Mesenchymal stem cell (in vitro differentiated cells and primary cell): ENCODE results near the gene ITGB2.

Experiments used
- DNase-seq: peaks from one replicate; pipeline ENCODE4 v3.0.0-alpha.2; 2013
- H2AFZ ChIP-seq: one replicate; pipeline ENCODE4 v1.6.1; 2013; ENCODE audit warnings: low read depth, mild to moderate bottlenecking, control low read depth, inconsistent platforms, low read length, moderate library complexity
- H2AK5ac ChIP-seq: 2 replicates; pipeline ENCODE4 v1.6.1; 2013; ENCODE audit warnings: low read length, moderate library complexity, mild to moderate bottlenecking, inconsistent platforms; ENCODE audit not compliant: severe bottlenecking
- H2BK120ac ChIP-seq: one replicate; pipeline ENCODE4 v1.6.1; 2013; ENCODE audit warnings: low read depth, mild to moderate bottlenecking, inconsistent platforms, low read length, moderate library complexity
- H2BK12ac ChIP-seq, 2 experiments: one replicate each; pipeline ENCODE4 v1.6.1; 2013; ENCODE audit warnings: inconsistent platforms in 2 of 2, low read length in 2 of 2, mild to moderate bottlenecking in 2 of 2, moderate library complexity in 2 of 2, control low read depth in 1 of 2
- H2BK15ac ChIP-seq: one replicate; pipeline ENCODE4 v1.6.1; 2013; ENCODE audit warnings: mild to moderate bottlenecking, low read depth, inconsistent platforms; ENCODE audit not compliant: poor library complexity, severe bottlenecking
- H2BK5ac ChIP-seq: 2 replicates; pipeline ENCODE4 v1.6.1; 2013; ENCODE audit warnings: low read depth, mild to moderate bottlenecking, low read length, control low read depth, inconsistent platforms; ENCODE audit not compliant: poor library complexity, severe bottlenecking
- H3K14ac ChIP-seq, 2 experiments: one replicate each; pipeline ENCODE4 v1.6.1; 2013; ENCODE audit warnings: inconsistent platforms in 2 of 2, low read length in 2 of 2, control low read depth in 1 of 2, mild to moderate bottlenecking in 1 of 2, moderate library complexity in 1 of 2
- H3K18ac ChIP-seq, 2 experiments: one replicate each; pipeline ENCODE4 v1.6.1; 2013; ENCODE audit warnings: inconsistent platforms in 2 of 2, low read length in 2 of 2, control low read depth in 1 of 2, low read depth in 1 of 2, mild to moderate bottlenecking in 1 of 2
- H3K23ac ChIP-seq, 2 experiments: one replicate each; pipeline ENCODE4 v1.6.1; 2013; ENCODE audit warnings: inconsistent platforms in 2 of 2, low read length in 2 of 2, mild to moderate bottlenecking in 2 of 2, moderate library complexity in 2 of 2, control low read depth in 1 of 2
- H3K27ac ChIP-seq: 2 replicates; pipeline ENCODE4 v1.5.1; 2013; ENCODE audit warnings: mild to moderate bottlenecking, moderate library complexity, low read length, control low read depth, inconsistent platforms; ENCODE audit not compliant: poor library complexity, severe bottlenecking
- H3K27me3 ChIP-seq, 2 experiments: 2 replicates each; pipeline versions ENCODE4 v1.6.1 to v1.7.0; 2013; ENCODE audit warnings: low read length in 2 of 2, mild to moderate bottlenecking in 2 of 2, moderate library complexity in 2 of 2, control low read depth in 1 of 2, inconsistent platforms in 1 of 2; ENCODE audit not compliant: control insufficient read depth in 1 of 2, insufficient read depth in 1 of 2
- H3K36me3 ChIP-seq, 2 experiments: 2 replicates each; pipeline versions ENCODE4 v1.6.1 to v1.7.0; 2013; ENCODE audit warnings: low read length in 2 of 2, control low read depth in 1 of 2, inconsistent platforms in 1 of 2, low read depth in 1 of 2, mild to moderate bottlenecking in 1 of 2; ENCODE audit not compliant: insufficient read depth in 2 of 2, control insufficient read depth in 1 of 2
- H3K4ac ChIP-seq, 2 experiments: one replicate each; pipeline ENCODE4 v1.6.1; 2013; ENCODE audit warnings: inconsistent platforms in 2 of 2, low read length in 2 of 2, mild to moderate bottlenecking in 2 of 2, moderate library complexity in 2 of 2, control low read depth in 1 of 2, low read depth in 1 of 2
- H3K4me1 ChIP-seq: 2 replicates; pipeline ENCODE4 v1.6.1; 2013; ENCODE audit warnings: low read depth, low read length, control low read depth; ENCODE audit not compliant: control insufficient read depth, insufficient read depth
- H3K4me2 ChIP-seq: 2 replicates; pipeline ENCODE4 v1.6.1; 2013; ENCODE audit warnings: low read length, mild to moderate bottlenecking, inconsistent platforms; ENCODE audit not compliant: poor library complexity, severe bottlenecking
- H3K4me3 ChIP-seq, 2 experiments: 2 replicates each; pipeline versions ENCODE4 v1.5.1 to v1.7.0; 2013; ENCODE audit warnings: low read length in 2 of 2, mild to moderate bottlenecking in 2 of 2, control low read depth in 1 of 2, low read depth in 1 of 2; ENCODE audit not compliant: insufficient read depth in 1 of 2
- H3K79me1 ChIP-seq: replicated peaks from 2 replicates; pipeline ENCODE4 v1.6.1; 2013; ENCODE audit warnings: mild to moderate bottlenecking, control low read depth, low read length, inconsistent platforms; ENCODE audit not compliant: poor library complexity, severe bottlenecking
- H3K9ac ChIP-seq: 2 replicates; pipeline ENCODE4 v1.7.0; 2013; ENCODE audit warnings: mild to moderate bottlenecking, low read length, moderate library complexity
- H3K9me3 ChIP-seq: 2 replicates; pipeline ENCODE4 v1.7.0; 2013; ENCODE audit warnings: mild to moderate bottlenecking, low read length; ENCODE audit not compliant: control insufficient read depth
- H4K8ac ChIP-seq: one replicate; pipeline ENCODE4 v1.6.1; 2013; ENCODE audit warnings: inconsistent platforms, mild to moderate bottlenecking, low read length, moderate library complexity
- H4K91ac ChIP-seq: one replicate; pipeline ENCODE4 v1.6.1; 2013; ENCODE audit warnings: mild to moderate bottlenecking, low read length, inconsistent platforms
- WGBS: methylation state at CpG from one replicate; pipeline ENCODE4 v1.1.7; 2013; ENCODE audit warnings: mixed read lengths; 5-methylcytosine and 5-hydroxymethylcytosine counted together

ITGB2 gene

DNA sequence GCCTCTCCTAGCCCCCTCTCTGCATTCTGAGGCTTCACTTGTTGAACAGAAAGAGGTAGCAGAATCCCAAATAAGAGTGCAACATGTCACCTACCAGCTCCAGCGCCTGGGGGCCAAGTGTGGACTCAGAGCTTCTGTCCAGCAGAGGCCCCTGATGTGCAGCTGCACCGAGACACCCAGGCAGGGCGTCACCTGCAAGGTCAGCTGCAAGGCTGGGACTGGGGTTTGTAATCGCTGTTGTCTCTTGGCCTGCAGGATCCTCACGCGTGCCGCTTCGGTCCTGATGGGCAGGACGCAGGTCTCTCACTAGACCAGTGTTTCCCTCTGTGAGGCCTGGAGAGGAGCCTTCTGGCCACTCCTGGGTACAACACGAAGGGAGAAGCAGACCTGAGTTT is 14.8 kb upstream of the ITGB2 start:
- DNase-seq, result no peak
- Histone ChIP-seq H2BK15ac (no peak overlapping the region), H2BK120ac (no peak overlapping the region), H3K4me2 (no peak overlapping the region), H3K9me3 (no peaks in the 10 kb centered on the region), H2BK5ac (no peak overlapping the region), H3K14ac (no peak overlapping the region), H3K18ac (no peak overlapping the region), H2AK5ac (no peak overlapping the region), H2BK12ac (no peak overlapping the region), H3K4ac (no peak overlapping the region), H3K4me1 (peaks cover 27% of the 10 kb centered on the region), H3K79me1 (no peaks in the 10 kb centered on the region), H4K91ac (no peak overlapping the region), H3K23ac (no peak overlapping the region), H4K8ac (no peak overlapping the region), H2AFZ (no peak overlapping the region), H3K27me3 (peaks cover 35 to 62% of the 10 kb centered on the region in 2 experiments), H3K36me3 (no peaks in the 10 kb centered on the region), H3K27ac (no peak overlapping the region), H3K4me3 (no peak overlapping the region), H3K9ac (no peak overlapping the region)
- WGBS, result 96% methylated on average over 9 of the region's 10 CpGs

DNA sequence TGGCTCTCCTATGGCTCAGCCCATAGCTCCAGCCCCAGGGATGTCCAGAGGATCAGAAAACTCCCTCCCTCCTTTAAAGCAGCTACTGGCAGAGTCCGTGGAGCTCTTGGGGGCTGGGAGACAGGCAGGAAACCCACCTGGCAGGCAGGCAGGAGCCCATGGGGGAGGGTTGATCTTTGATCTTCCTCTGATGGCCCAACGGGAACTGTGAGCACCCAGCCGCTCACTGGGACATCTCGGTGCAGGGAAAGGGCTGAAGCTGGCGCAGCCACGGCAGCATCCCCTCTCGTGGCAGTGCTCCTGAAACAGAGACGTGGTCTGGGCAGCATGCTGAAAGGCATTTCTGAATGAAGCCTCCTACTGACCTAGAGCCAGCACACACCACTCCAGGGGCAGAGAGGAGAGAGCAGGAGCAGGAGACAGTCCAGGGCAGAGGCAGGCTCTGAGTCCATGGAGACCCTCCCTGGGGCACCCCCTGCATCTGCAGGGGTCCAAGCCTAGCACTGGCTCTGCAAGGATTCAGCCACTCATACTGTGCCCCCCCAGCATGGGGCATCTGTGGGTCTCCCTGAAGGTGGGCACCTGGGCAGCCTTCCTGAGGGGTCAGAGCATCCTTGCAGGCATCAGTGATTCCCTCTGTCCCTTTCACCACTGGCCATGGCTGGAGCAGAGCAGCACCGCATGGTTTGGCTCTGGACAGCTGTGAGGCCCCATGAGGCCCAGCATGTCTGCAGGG is 14.3 kb upstream of the ITGB2 start:
- H3K9me3 ChIP-seq, result no peaks in the 10 kb centered on the region
- H3K18ac ChIP-seq, result no peak overlapping the region
- H4K91ac ChIP-seq, result no peak overlapping the region
- no peak overlapping the region for H3K4ac ChIP-seq
- peaks cover 31% of the 10 kb centered on the region for H3K4me1 ChIP-seq
- no peak overlapping the region for H3K9ac ChIP-seq
- no peak for DNase-seq
- peaks cover 37 to 68% of the 10 kb centered on the region in 2 experiments for H3K27me3 ChIP-seq
- no peak overlapping the region for H3K4me2 ChIP-seq
- WGBS, result 90% methylated on average over 9 of the region's 9 CpGs
- H3K36me3 ChIP-seq, result no peaks in the 10 kb centered on the region
- no peak overlapping the region for H3K27ac ChIP-seq
- no peaks in the 10 kb centered on the region for H3K79me1 ChIP-seq
- H3K14ac ChIP-seq, result no peak overlapping the region
- no peak overlapping the region for H2AFZ ChIP-seq
- H2BK15ac ChIP-seq, result no peak overlapping the region
- no peak overlapping the region for H2BK5ac ChIP-seq
- H3K23ac ChIP-seq, result no peak overlapping the region
- H2BK12ac ChIP-seq, result no peak overlapping the region
- H2AK5ac ChIP-seq, result no peak overlapping the region
- no peak overlapping the region for H2BK120ac ChIP-seq
- no peak overlapping the region for H3K4me3 ChIP-seq
- H4K8ac ChIP-seq, result no peak overlapping the region

DNA sequence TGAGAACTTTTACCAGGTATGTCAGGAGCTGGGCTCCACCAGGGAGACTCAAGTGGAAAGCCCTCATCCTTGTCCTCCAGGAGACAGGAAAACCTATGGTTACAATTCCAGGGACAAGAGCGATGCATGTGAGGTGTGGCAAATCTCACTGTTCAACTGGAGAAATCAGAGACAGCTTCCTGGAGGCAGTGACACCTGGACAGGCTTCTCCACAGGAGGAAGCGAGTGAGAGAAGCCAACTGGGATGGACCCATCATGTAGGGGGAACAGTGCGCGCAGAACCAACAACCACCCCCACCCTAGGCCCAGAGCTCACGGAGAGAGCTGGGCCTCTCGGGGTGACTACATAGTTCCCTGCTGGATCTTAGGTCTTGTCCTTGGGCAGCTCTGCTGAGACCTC is 13.6 kb upstream of the ITGB2 start:
- Histone ChIP-seq H3K23ac (no peak overlapping the region), H2BK15ac (no peak overlapping the region), H4K91ac (no peak overlapping the region), H2AK5ac (no peak overlapping the region), H3K4me3 (no peak overlapping the region), H2BK12ac (no peak overlapping the region), H2BK5ac (no peak overlapping the region), H3K9me3 (peaks cover 3% of the 10 kb centered on the region), H3K18ac (no peak overlapping the region), H3K36me3 (no peaks in the 10 kb centered on the region), H2BK120ac (no peak overlapping the region), H4K8ac (no peak overlapping the region), H3K79me1 (no peaks in the 10 kb centered on the region), H3K27me3 (peaks cover 37 to 75% of the 10 kb centered on the region in 2 experiments), H3K4ac (no peak overlapping the region), H3K14ac (no peak overlapping the region), H2AFZ (no peak overlapping the region), H3K9ac (no peak overlapping the region), H3K27ac (no peak overlapping the region), H3K4me2 (no peak overlapping the region), H3K4me1 (peaks cover 30% of the 10 kb centered on the region)
- DNase-seq, result no peak
- 94% methylated on average over 1 of the region's 6 CpGs for WGBS

DNA sequence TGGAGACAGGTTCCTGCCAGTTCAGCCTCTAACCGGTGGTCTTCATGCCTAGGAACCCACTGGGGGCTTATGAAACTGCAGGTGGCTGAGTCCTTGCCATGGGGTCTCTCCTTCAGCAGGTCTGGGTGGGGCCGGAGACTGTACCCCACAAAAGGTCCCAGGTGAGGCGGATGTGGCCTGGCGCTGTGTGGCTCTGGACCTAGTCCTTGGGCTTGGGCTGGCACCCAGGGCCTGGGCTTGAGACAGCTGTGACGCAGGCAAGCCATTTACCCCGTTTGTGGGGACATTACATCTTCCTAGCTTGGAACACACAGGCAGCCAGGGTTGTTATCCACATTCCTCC is 13.2 kb upstream of the ITGB2 start:
- DNase-seq, result no peak
- no peak overlapping the region for H2AK5ac ChIP-seq
- no peak overlapping the region for H3K23ac ChIP-seq
- H3K9ac ChIP-seq, result no peak overlapping the region
- WGBS, result 92% methylated on average over 6 of the region's 6 CpGs
- H3K36me3 ChIP-seq, result no peaks in the 10 kb centered on the region
- no peak overlapping the region for H3K27ac ChIP-seq
- H3K14ac ChIP-seq, result no peak overlapping the region
- H2AFZ ChIP-seq, result no peak overlapping the region
- no peaks in the 10 kb centered on the region for H3K79me1 ChIP-seq
- H3K4me3 ChIP-seq, result no peak overlapping the region
- H3K27me3 ChIP-seq, result peaks cover 37 to 76% of the 10 kb centered on the region in 2 experiments
- no peak overlapping the region for H3K4ac ChIP-seq
- no peak overlapping the region for H3K4me2 ChIP-seq
- H2BK12ac ChIP-seq, result no peak overlapping the region
- H2BK15ac ChIP-seq, result no peak overlapping the region
- H3K9me3 ChIP-seq, result peaks cover 3% of the 10 kb centered on the region
- H2BK120ac ChIP-seq, result no peak overlapping the region
- peaks cover 31% of the 10 kb centered on the region for H3K4me1 ChIP-seq
- H2BK5ac ChIP-seq, result no peak overlapping the region
- no peak overlapping the region for H4K91ac ChIP-seq
- no peak overlapping the region for H3K18ac ChIP-seq
- no peak overlapping the region for H4K8ac ChIP-seq
